GM12872 (cell line): Measurements from ENCODE around the gene CDH18.

Experiments
- CTCF ChIP-seq: IDR thresholded peaks from 3 replicates; pipeline ENCODE4 v1.5.1; 2011; ENCODE audit warnings: low read depth, mild to moderate bottlenecking, low read length, moderate library complexity; ENCODE audit not compliant: insufficient read depth

The CDH18 gene

GRCh38 chr5:19770396-19770795 is 217.6 kb downstream of the CDH18 start:
- TF ChIP-seq CTCF = no peak

- no peak for TF ChIP-seq CTCF
These were observed 220.0 kb downstream of the CDH18 start for GRCh38 chr5:19767987-19768386.

- TF ChIP-seq CTCF = no peak
These were observed 234.4 kb downstream of the CDH18 start for GRCh38 chr5:19753579-19753978.

GRCh38 chr5:19751326-19751725 is 236.7 kb downstream of the CDH18 start:
- TF ChIP-seq CTCF = no peak

GRCh38 chr5:19745247-19745646 is 242.8 kb downstream of the CDH18 start:
- no peak for TF ChIP-seq CTCF

- TF ChIP-seq CTCF = no peak
These were observed 248.3 kb downstream of the CDH18 start for GRCh38 chr5:19739671-19740070.

- no peak for TF ChIP-seq CTCF
These were observed 253.2 kb downstream of the CDH18 start for GRCh38 chr5:19734776-19735175.
